ENCODE results near the gene BRICD5.

BRICD5 gene

GRCh38 chr16:2237102-2237482 lies 26.4 kb upstream of the BRICD5 start:
- no peak for DNase-seq

GRCh38 chr16:2236337-2237101 lies 25.9 kb upstream of the BRICD5 start, which contains the start of gene DNASE1L2:
TSS of gene DNASE1L2 (plus strand) at chr16:2236444. CDS start at chr16:2236817, 373 bp downstream.
- peak; percentile 26 for DNase-seq

- no peak for DNase-seq
These were observed 25.2 kb upstream of the BRICD5 start for GRCh38 chr16:2235695-2236336.

- no peak for DNase-seq
These were observed 24.6 kb upstream of the BRICD5 start for GRCh38 chr16:2235234-2235651.

GRCh38 chr16:2234813-2235170 lies 24.1 kb upstream of the BRICD5 start:
- no peak for DNase-seq

GRCh38 chr16:2233872-2234812 lies 23.5 kb upstream of the BRICD5 start:
- no peak for DNase-seq

- DNase-seq: no peak
These were observed 22.5 kb upstream of the BRICD5 start for GRCh38 chr16:2233046-2233775.

- DNase-seq: no peak
These were observed 21.7 kb upstream of the BRICD5 start for GRCh38 chr16:2232094-2232990.

- DNase-seq: no peak
These were observed 20.6 kb upstream of the BRICD5 start for GRCh38 chr16:2231016-2231931.

GRCh38 chr16:2230376-2230775 lies 19.7 kb upstream of the BRICD5 start:
- no peak for DNase-seq

GRCh38 chr16:2229632-2230250 lies 19.1 kb upstream of the BRICD5 start:
- no peak for DNase-seq

GRCh38 chr16:2229091-2229490 lies 18.4 kb upstream of the BRICD5 start:
- no peak for DNase-seq

GRCh38 chr16:2228161-2228824 lies 17.6 kb upstream of the BRICD5 start:
- no peak for DNase-seq

GRCh38 chr16:2226918-2227317 lies 16.3 kb upstream of the BRICD5 start:
- DNase-seq: no peak

GRCh38 chr16:2226245-2226793 lies 15.7 kb upstream of the BRICD5 start:
- DNase-seq: no peak

- no peak for DNase-seq
These were observed 13.4 kb upstream of the BRICD5 start for GRCh38 chr16:2223942-2224486.

GRCh38 chr16:2223221-2223941 lies 12.7 kb upstream of the BRICD5 start, which contains the start of gene E4F1:
TSS of gene E4F1 (plus strand) at chr16:2223591. CDS start at chr16:2223614, 23 bp downstream.
- peak; percentile 98 for DNase-seq

GRCh38 chr16:2216330-2216729 lies 5.7 kb upstream of the BRICD5 start:
- DNase-seq: no peak

Measured in DMS 273 treated with DMSO at 0.1 percent for 48 hours (cell line).